ENCODE results near the gene SCIMP.
"Not testable (repeated sequence)": the region's sequence is repeated elsewhere in the genome, so short reads cannot be mapped to it uniquely, and the experiment has no call there.

Gene SCIMP

GRCh38 chr17:5191541-5192417 is 42.9 kb downstream of the SCIMP start, which contains the start of gene ZNF594:
Gene ZNF594 (minus strand): TSS chr17:5191868. CDS start chr17:5184256, 7,612 bp downstream.
- H3K4me3 ChIP-seq (ENCODE audit: low read depth, low read length) = peak within 1 kb of the TSS; percentile 89

GRCh38 chr17:5184288-5184687 is 50.4 kb downstream of the SCIMP start:
- no peak overlapping the region for H3K4me3 ChIP-seq (ENCODE audit: low read depth, low read length)

GRCh38 chr17:5183410-5183793 is 51.3 kb downstream of the SCIMP start:
- no peak overlapping the region for H3K4me3 ChIP-seq (ENCODE audit: low read depth, low read length)

DNA sequence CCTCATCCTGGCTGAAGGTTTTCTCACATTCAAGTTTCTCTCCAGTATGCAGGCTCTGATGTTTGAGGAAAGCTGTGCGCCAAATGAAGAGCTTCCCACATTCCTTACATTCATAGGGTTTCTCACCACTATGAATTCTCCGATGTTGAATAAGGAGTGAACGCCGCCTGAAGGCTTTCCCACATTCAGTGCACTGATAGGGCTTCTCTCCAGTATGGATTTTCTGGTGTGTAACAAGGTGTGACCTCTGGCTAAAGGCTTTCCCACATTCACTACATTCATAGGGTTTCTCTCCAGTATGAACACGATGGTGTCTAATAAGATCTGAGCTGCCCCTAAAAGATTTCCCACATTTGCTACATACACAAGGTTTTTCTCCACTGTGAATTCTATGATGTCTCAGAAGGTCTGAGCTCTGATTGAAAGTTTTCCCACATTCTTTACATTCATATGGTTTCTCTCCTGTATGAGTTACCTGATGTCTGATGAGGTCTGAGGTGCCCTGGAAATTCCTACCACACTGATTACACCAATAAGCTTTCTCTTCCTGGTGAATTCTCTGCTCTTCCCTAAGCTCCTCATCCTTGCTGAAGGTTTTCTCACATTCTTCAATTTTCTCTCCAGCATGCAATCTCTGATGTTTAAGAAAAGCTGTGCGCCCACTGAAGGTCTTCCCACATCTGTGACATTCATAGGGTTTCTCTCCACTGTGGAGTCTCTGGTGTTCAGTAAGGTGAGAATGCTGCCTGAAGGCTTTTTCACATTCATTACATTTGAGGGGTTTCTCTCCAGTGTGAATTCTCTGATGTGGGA is 51.9 kb downstream of the SCIMP start:
- H3K4me3 ChIP-seq (ENCODE audit: low read depth, low read length) = no peak overlapping the region

GRCh38 chr17:5181509-5182305 is 53.0 kb downstream of the SCIMP start:
- no peak overlapping the region for H3K4me3 ChIP-seq (ENCODE audit: low read depth, low read length)

GRCh38 chr17:5179003-5179402 is 55.7 kb downstream of the SCIMP start:
- H3K4me3 ChIP-seq (ENCODE audit: low read depth, low read length) = no peak overlapping the region

DNA sequence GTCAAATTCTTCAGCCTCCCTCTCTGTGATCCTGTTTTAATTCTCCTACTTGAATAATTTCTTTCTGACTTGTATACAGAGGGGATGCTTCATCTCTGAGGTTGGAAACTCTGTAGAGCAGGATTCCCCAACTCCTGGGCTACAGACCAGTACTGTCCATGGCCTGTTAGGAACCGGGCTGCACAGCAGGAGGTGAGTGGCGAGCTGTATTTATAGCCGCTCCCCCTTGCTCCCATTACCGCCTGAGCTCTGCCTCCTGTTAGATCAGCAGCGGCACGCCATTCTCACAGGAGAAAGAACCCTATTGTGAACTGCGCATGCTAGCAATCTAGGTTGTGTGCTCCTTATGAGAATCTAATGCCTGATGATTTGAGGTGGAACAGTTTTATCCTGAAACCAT is 59.6 kb downstream of the SCIMP start:
- not testable (repeated sequence) for H3K4me3 ChIP-seq (ENCODE audit: low read depth, low read length)

GRCh38 chr17:5165791-5166564 is 68.7 kb downstream of the SCIMP start:
- H3K4me3 ChIP-seq (ENCODE audit: low read depth, low read length) = not testable (repeated sequence)

- H3K4me3 ChIP-seq (ENCODE audit: low read depth, low read length) = no peak overlapping the region
Observed at GRCh38 chr17:5164436-5164835, 70.2 kb downstream of the SCIMP start.

GRCh38 chr17:5161793-5162192 is 72.9 kb downstream of the SCIMP start:
- H3K4me3 ChIP-seq (ENCODE audit: low read depth, low read length) = not testable (repeated sequence)

GRCh38 chr17:5160702-5161101 is 74.0 kb downstream of the SCIMP start:
- not testable (repeated sequence) for H3K4me3 ChIP-seq (ENCODE audit: low read depth, low read length)
